ENCODE results near the gene SMAD3. TPM values are rescaled to one million over a fixed set of nuclear protein-coding genes. Genes with fewer than 3 reads are reported as not detected.
A peak's percentile ranks its signal among the peaks of the same experiment; 100 is the strongest.

Gene SMAD3
- total RNA-seq, 1 donor from 2014 or later, result 89.3 TPM

GRCh38 chr15:67140078-67140833 is 74.9 kb downstream of the SMAD3 start:
- Histone ChIP-seq H3K9me3 (no peaks in the 10 kb centered on the region), H3K27me3 (no peaks in the 10 kb centered on the region), H3K36me3 (no peaks in the 10 kb centered on the region), H3K4me3 (no peak overlapping the region), H3K27ac (no peak overlapping the region), H3K4me1 (peaks cover 8 to 74% of the 10 kb centered on the region in 2 donors)
- DNase-seq (ENCODE audit: low spot score in 2 of 2), result no peak
- TF ChIP-seq CTCF (IDR thresholded peaks at IDR 0.05), result no peak
- intact Hi-C loops (cut with DNase I), result no loop called here

GRCh38 chr15:67142092-67142766 is 76.8 kb downstream of the SMAD3 start:
- intact Hi-C loops (cut with DNase I), result no loop called here
- DNase-seq (ENCODE audit: low spot score in 2 of 2), result no peak
- Histone ChIP-seq H3K4me3 (no peak overlapping the region), H3K4me1 (peaks cover 6 to 69% of the 10 kb centered on the region in 2 donors), H3K36me3 (no peaks in the 10 kb centered on the region), H3K27ac (peak overlapping the region in 1 of 2 donors; percentile 5), H3K9me3 (no peaks in the 10 kb centered on the region), H3K27me3 (no peaks in the 10 kb centered on the region)
- TF ChIP-seq CTCF (IDR thresholded peaks at IDR 0.05), result no peak

- Histone ChIP-seq H3K36me3 (no peaks in the 10 kb centered on the region), H3K27me3 (no peaks in the 10 kb centered on the region), H3K4me3 (no peak overlapping the region), H3K9me3 (no peaks in the 10 kb centered on the region), H3K4me1 (peaks cover 6 to 73% of the 10 kb centered on the region in 2 donors), H3K27ac (no peak overlapping the region)
- no peak for DNase-seq (ENCODE audit: low spot score in 2 of 2)
- intact Hi-C loops (cut with DNase I), result no loop called here
- no peak for TF ChIP-seq CTCF (IDR thresholded peaks at IDR 0.05)
These were observed 77.3 kb downstream of the SMAD3 start for GRCh38 chr15:67142767-67143100.

GRCh38 chr15:67143646-67144045 is 78.2 kb downstream of the SMAD3 start:
- peaks cover 13 to 74% of the 10 kb centered on the region in 2 donors for H3K4me1 ChIP-seq
- DNase-seq (ENCODE audit: low spot score in 2 of 2), result no peak
- H3K9me3 ChIP-seq, result no peaks in the 10 kb centered on the region
- no peaks in the 10 kb centered on the region for H3K27me3 ChIP-seq
- no peak for TF ChIP-seq CTCF (IDR thresholded peaks at IDR 0.05)
- H3K27ac ChIP-seq, result no peak overlapping the region
- H3K36me3 ChIP-seq, result no peaks in the 10 kb centered on the region
- no peak overlapping the region for H3K4me3 ChIP-seq
- intact Hi-C loops (cut with DNase I), result no loop called here

GRCh38 chr15:67144609-67145311 is 79.4 kb downstream of the SMAD3 start:
- DNase-seq (ENCODE audit: low spot score in 2 of 2), result no peak
- Histone ChIP-seq H3K27ac (no peak overlapping the region), H3K4me3 (no peak overlapping the region), H3K9me3 (no peaks in the 10 kb centered on the region), H3K27me3 (no peaks in the 10 kb centered on the region), H3K4me1 (peaks cover 18 to 72% of the 10 kb centered on the region in 2 donors), H3K36me3 (no peaks in the 10 kb centered on the region)
- no peak for TF ChIP-seq CTCF (IDR thresholded peaks at IDR 0.05)
- intact Hi-C loops (cut with DNase I), result loop anchor here (5.0 kb wide), 1 partner anchor 77 kb away; the partner anchor contains the start of gene SMAD3
